Activated naive CD4-positive, alpha-beta T cell treated with anti-CD3 and anti-CD28 coated beads, Interleukin-2, amount 50 U/mL, for 24 hours (primary cell): ENCODE data around the gene SPOCK1.

Experiments
- H3K27ac Mint-ChIP-seq: one replicate; pipeline ENCODE4 v1.8.0; 2021; ENCODE audit warnings: mild to moderate bottlenecking, mixed read lengths
- H3K27me3 Mint-ChIP-seq: one replicate; pipeline ENCODE4 v1.8.0; 2021; ENCODE audit warnings: mixed read lengths
- H3K36me3 Mint-ChIP-seq: one replicate; pipeline ENCODE4 v1.8.0; 2021; ENCODE audit warnings: mixed read lengths
- H3K4me1 Mint-ChIP-seq: one replicate; pipeline ENCODE4 v1.8.0; 2021; ENCODE audit warnings: mixed read lengths
- H3K4me3 Mint-ChIP-seq: one replicate; pipeline ENCODE4 v1.8.0; 2021; ENCODE audit warnings: mild to moderate bottlenecking, mixed read lengths
- H3K9me3 Mint-ChIP-seq: one replicate; pipeline ENCODE4 v1.8.0; 2021; ENCODE audit warnings: mixed read lengths

SPOCK1 gene

GRCh38 chr5:137281201-137281600 lies 217.9 kb downstream of the SPOCK1 start:
- no peaks in the 10 kb centered on the region for H3K9me3 Mint-ChIP-seq

DNA sequence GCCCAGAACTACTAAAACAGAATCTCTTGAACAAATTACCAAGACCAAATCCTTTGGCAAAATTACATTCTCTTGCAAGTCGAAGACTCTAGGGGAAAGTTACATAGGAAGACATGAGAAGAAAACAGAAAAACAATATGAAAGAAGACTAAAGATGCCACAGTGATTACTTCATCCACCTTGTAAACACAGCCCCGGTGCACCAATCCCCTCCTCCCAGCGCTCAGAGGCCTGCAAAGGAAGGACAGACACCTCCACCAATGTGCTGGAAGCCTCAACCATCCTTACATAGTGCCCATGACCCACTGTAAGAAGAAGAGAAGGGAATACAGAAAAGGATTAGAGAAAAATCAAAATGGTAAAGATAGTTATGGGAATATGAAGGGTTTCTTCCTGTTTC lies 218.5 kb downstream of the SPOCK1 start:
- Mint-ChIP-seq H3K9me3 (no peaks in the 10 kb centered on the region), H3K36me3 (no peaks in the 10 kb centered on the region), H3K27me3 (peaks cover 1% of the 10 kb centered on the region), H3K4me3 (no peak overlapping the region), H3K27ac (no peak overlapping the region), H3K4me1 (no peaks in the 10 kb centered on the region)

More at GRCh38 chr5:137281201-137281600, 217.9 kb downstream of the SPOCK1 start:
- Mint-ChIP-seq H3K4me3 (no peak overlapping the region), H3K4me1 (no peaks in the 10 kb centered on the region), H3K36me3 (no peaks in the 10 kb centered on the region), H3K27me3 (peaks cover 1% of the 10 kb centered on the region), H3K27ac (no peak overlapping the region)

DNA sequence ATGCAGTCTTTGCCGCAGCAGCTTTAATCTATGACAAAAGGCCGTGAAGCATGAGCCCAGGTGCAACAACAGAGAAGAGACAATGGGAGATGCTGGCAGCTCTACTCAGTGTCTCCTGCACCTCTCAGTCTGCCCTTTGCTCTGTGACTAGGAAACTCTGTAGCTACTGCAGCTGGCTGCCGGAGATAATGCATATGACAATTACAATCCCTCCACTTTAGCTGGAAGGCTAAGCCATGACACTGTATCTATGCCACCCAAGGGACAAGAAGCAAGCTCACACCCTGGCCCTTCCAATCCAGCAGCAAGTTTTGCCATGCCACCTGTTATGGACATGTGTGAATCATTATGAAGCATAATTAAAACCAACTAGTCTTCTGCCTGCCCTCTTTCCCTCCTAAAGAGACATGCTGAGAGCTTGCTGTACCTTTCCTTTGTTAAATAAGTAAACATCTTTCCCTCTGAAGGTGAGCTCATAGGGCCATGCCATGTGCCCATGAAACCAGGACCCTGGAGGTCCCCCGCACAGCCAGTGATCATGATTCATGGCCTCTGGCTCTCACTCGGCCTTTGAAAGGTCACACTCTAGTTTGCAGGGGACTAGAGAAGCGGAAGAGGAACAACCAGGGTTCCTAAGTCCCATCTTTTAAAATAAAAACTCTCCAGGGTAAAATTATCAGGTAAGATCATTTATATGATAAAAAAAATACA lies 219.4 kb downstream of the SPOCK1 start:
- Mint-ChIP-seq H3K27ac (no peak overlapping the region), H3K27me3 (peaks cover 1% of the 10 kb centered on the region), H3K9me3 (no peaks in the 10 kb centered on the region), H3K36me3 (no peaks in the 10 kb centered on the region), H3K4me3 (no peak overlapping the region), H3K4me1 (no peaks in the 10 kb centered on the region)

DNA sequence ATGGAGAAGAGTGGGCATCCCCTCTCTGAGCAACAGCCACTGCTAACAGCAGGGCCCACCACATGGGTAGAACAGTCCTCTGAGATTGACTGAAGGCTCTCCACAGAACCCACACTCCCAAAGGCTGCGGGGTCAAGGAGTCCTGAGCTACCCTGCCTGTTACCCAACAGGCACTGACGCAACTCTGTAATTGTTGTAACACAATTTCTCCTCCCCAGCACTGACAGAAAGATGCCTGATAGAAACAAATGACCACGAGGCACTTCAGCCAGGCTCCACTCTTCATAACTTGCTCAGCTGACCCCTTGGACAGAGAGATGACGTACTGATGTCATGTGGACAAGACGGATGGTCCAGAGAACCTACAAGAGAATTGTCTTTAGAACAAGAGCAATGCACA lies 220.7 kb downstream of the SPOCK1 start:
- H3K27ac Mint-ChIP-seq = no peak overlapping the region
- no peak overlapping the region for H3K4me3 Mint-ChIP-seq
- H3K4me1 Mint-ChIP-seq = no peaks in the 10 kb centered on the region
- peaks cover 1% of the 10 kb centered on the region for H3K27me3 Mint-ChIP-seq
- H3K9me3 Mint-ChIP-seq = no peaks in the 10 kb centered on the region
- no peaks in the 10 kb centered on the region for H3K36me3 Mint-ChIP-seq

GRCh38 chr5:137275083-137275482 lies 224.0 kb downstream of the SPOCK1 start:
- H3K4me1 Mint-ChIP-seq = no peaks in the 10 kb centered on the region
- no peaks in the 10 kb centered on the region for H3K36me3 Mint-ChIP-seq
- no peaks in the 10 kb centered on the region for H3K9me3 Mint-ChIP-seq
- no peak overlapping the region for H3K4me3 Mint-ChIP-seq
- H3K27me3 Mint-ChIP-seq = no peaks in the 10 kb centered on the region
- H3K27ac Mint-ChIP-seq = no peak overlapping the region

DNA sequence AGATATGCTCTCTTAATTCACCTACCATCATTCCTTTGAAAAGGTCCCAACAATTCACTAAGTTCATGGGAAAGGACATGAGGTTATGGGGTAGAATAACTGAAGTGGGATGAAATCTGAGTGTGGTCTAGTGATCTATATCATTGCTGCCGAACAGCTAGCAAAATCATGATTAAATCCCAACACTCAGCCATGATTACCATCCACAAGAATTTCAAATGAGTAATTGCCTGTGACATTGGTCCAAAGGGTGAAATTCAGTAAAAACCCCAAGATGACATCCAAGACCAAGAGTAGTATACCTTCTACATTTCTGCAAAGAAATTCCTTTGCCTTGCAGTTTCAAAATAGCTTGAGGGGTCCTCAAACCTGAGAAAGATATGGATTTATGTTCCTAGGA lies 225.6 kb downstream of the SPOCK1 start:
- Mint-ChIP-seq H3K27ac (no peak overlapping the region), H3K4me3 (no peak overlapping the region), H3K27me3 (peaks cover 1% of the 10 kb centered on the region), H3K36me3 (no peaks in the 10 kb centered on the region), H3K4me1 (no peaks in the 10 kb centered on the region), H3K9me3 (no peaks in the 10 kb centered on the region)

GRCh38 chr5:137272831-137273230 lies 226.3 kb downstream of the SPOCK1 start:
- H3K27me3 Mint-ChIP-seq = peaks cover 1% of the 10 kb centered on the region
- no peak overlapping the region for H3K4me3 Mint-ChIP-seq
- H3K27ac Mint-ChIP-seq = no peak overlapping the region
- H3K36me3 Mint-ChIP-seq = no peaks in the 10 kb centered on the region
- H3K9me3 Mint-ChIP-seq = no peaks in the 10 kb centered on the region
- no peaks in the 10 kb centered on the region for H3K4me1 Mint-ChIP-seq

DNA sequence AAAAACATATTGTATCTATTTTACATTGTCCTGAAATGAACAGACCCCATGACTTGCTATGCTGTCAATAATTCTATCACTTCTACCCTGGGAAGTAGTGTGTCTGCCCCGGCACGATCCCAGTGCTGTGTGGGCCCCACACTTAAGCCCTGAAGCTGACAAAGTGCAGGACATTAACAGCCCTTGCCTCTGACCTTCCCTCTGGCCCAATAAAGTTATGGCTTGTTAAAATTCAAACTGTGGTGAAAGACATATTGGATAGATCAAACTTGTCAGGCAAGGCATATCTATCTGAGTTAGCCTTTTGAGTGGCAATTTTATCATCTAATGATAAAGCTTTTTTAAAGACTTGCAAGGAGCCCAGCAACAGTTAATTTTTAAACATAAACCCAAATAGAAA lies 229.2 kb downstream of the SPOCK1 start:
- Mint-ChIP-seq H3K27me3 (peaks cover 1% of the 10 kb centered on the region), H3K36me3 (no peaks in the 10 kb centered on the region), H3K4me1 (no peaks in the 10 kb centered on the region), H3K27ac (no peak overlapping the region), H3K4me3 (no peak overlapping the region), H3K9me3 (no peaks in the 10 kb centered on the region)

- Mint-ChIP-seq H3K4me1 (no peaks in the 10 kb centered on the region), H3K27me3 (peaks cover 1% of the 10 kb centered on the region), H3K27ac (no peak overlapping the region), H3K9me3 (no peaks in the 10 kb centered on the region), H3K4me3 (no peak overlapping the region), H3K36me3 (no peaks in the 10 kb centered on the region)
These were observed 229.9 kb downstream of the SPOCK1 start for GRCh38 chr5:137269274-137269673.

DNA sequence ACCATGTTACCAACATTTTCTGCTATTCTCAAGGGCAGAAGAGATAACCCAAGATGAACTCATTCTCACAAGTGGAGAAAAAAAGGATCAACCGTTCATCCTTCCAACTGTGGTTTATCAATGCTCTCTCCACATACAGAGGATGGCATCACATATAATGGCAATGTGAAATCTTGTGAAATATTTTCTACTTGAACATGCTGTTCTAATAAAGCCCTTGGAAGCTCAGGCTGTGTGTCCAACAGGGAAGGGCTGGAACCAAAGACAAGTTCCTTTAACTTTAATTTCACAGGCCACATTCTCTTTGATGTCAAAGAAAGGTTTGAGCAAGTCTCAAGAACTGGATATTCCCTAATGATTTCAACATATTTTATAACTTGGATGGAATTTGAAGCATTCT lies 230.5 kb downstream of the SPOCK1 start:
- Mint-ChIP-seq H3K36me3 (no peaks in the 10 kb centered on the region), H3K27ac (no peak overlapping the region), H3K27me3 (peaks cover 1% of the 10 kb centered on the region), H3K4me3 (no peak overlapping the region), H3K4me1 (no peaks in the 10 kb centered on the region), H3K9me3 (no peaks in the 10 kb centered on the region)

DNA sequence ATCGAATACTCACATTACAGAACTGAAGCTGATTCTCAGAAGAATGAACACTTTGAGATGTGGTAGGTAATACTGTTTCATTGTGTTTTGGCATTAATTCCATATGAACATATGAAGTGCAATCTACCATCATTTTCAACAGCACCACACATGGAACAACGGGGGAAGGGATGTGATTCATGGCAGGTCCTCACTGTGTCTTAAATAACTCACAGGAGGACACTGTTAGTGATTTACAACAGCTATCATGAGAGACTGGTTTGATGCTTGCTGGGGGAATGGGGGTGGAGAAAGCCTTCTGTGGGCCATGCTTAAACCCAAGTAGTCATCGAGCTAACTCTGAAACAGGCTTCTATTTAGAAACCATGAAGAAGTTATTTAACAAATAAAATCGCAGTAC lies 232.9 kb downstream of the SPOCK1 start:
- Mint-ChIP-seq H3K4me1 (no peaks in the 10 kb centered on the region), H3K27me3 (peaks cover 1% of the 10 kb centered on the region), H3K9me3 (no peaks in the 10 kb centered on the region), H3K36me3 (no peaks in the 10 kb centered on the region), H3K4me3 (no peak overlapping the region), H3K27ac (no peak overlapping the region)

DNA sequence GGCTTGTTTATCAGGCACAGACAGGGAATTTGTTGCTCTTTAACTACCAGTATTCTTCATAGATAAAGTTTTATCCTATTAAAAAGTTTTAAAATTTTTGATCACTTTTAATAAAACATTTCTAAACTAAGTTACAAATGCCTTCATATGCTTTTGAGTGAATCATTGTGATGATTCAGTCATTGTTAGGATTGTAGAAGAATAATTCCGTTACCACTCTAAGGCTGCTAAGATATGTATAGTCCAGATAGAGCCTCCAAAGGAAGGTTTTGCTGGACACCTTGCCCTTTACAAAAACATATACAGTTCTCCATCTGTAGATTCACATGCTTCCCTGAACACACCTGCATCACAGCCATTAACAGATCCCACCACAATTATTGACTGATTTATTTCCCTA lies 233.7 kb downstream of the SPOCK1 start:
- Mint-ChIP-seq H3K4me1 (no peaks in the 10 kb centered on the region), H3K4me3 (no peak overlapping the region), H3K9me3 (no peaks in the 10 kb centered on the region), H3K36me3 (no peaks in the 10 kb centered on the region), H3K27me3 (peaks cover 1% of the 10 kb centered on the region), H3K27ac (peak overlapping the region; percentile 33)

DNA sequence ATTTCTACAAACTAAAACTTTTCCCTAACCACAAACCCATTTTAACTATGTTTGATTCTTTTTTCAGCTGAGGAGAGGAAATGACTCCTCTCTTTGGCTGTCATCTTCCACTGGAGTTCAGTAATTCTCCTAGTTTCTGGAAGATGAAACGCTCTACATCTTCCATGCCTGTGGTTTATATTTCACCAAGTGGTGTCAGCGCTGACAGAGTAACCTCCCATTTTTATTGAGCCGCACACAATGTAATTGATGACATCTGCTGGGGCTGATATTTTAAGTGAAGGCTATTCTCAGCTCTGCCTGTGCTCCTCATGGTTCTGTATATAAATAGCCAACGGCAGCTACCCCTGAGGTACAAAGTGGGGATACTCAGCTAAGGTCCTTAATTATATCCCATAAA lies 234.6 kb downstream of the SPOCK1 start:
- Mint-ChIP-seq H3K9me3 (no peaks in the 10 kb centered on the region), H3K4me3 (no peak overlapping the region), H3K36me3 (no peaks in the 10 kb centered on the region), H3K27me3 (peaks cover 1% of the 10 kb centered on the region), H3K4me1 (no peaks in the 10 kb centered on the region), H3K27ac (no peak overlapping the region)

DNA sequence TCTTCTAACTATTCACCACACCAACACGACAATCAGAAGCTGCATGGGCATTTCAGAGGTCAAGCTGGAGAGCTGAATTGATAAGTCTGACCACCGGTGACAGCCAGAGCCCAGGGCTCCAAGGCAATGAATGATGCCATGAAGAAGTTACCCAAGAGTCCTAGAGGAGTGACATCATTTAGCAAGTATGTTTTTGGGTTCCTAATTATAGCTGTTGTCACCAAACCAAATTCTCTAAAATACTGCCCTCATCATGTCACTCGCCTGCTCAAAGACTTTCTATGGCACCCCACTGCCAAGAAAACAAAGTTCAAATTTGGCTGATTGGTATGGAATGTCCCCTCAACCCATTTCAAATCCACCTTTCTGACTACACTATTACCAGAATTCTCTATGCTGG lies 235.1 kb downstream of the SPOCK1 start:
- H3K27me3 Mint-ChIP-seq = peaks cover under 1% of the 10 kb centered on the region
- H3K4me1 Mint-ChIP-seq = no peaks in the 10 kb centered on the region
- H3K4me3 Mint-ChIP-seq = no peak overlapping the region
- H3K36me3 Mint-ChIP-seq = no peaks in the 10 kb centered on the region
- H3K27ac Mint-ChIP-seq = no peak overlapping the region
- no peaks in the 10 kb centered on the region for H3K9me3 Mint-ChIP-seq

- no peak overlapping the region for H3K27ac Mint-ChIP-seq
- H3K27me3 Mint-ChIP-seq = peaks cover 2% of the 10 kb centered on the region
- H3K9me3 Mint-ChIP-seq = no peaks in the 10 kb centered on the region
- no peak overlapping the region for H3K4me3 Mint-ChIP-seq
- H3K36me3 Mint-ChIP-seq = no peaks in the 10 kb centered on the region
- no peaks in the 10 kb centered on the region for H3K4me1 Mint-ChIP-seq
These were observed 235.6 kb downstream of the SPOCK1 start for GRCh38 chr5:137263371-137264005.

- Mint-ChIP-seq H3K36me3 (no peaks in the 10 kb centered on the region), H3K27ac (no peak overlapping the region), H3K4me1 (no peaks in the 10 kb centered on the region), H3K9me3 (no peaks in the 10 kb centered on the region), H3K27me3 (peaks cover 4% of the 10 kb centered on the region), H3K4me3 (no peak overlapping the region)
These were observed 236.3 kb downstream of the SPOCK1 start for GRCh38 chr5:137262818-137263217.
